Spleen (tissue), 7 donors: Measurements from ENCODE around the gene C2orf80.

Experiments
- CTCF ChIP-seq, 11 experiments: fragments of 200-600 bp in 7 of 11; fragments of 450-650 bp in 4 of 11; sonication (generic) in 4 of 11; IDR thresholded peaks in 8 of 11; conservative IDR thresholded peaks in 3 of 11; 1 replicate in 7 of 11; 2 replicates in 4 of 11; pipeline versions ENCODE4 v1.4.0 to v1.8.0; 2016 to 2021; ENCODE audit warnings: antibody characterized with exemption in 11 of 11, inconsistent platforms in 4 of 11, mild to moderate bottlenecking in 1 of 11
- POLR2A ChIP-seq, 3 donors: fragments of 450-650 bp; IDR thresholded peaks; one replicate each; pipeline ENCODE4 v1.5.1; 2017; ENCODE audit warnings: antibody characterized with exemption in 3 of 3, mild to moderate bottlenecking in 1 of 3
- POLR2AphosphoS5 ChIP-seq, 3 donors: sonication (generic); formaldehyde crosslinking; IDR thresholded peaks; one replicate each; pipeline ENCODE4 v1.5.1; 2017; ENCODE audit warnings: antibody characterized with exemption in 3 of 3
- donor health status: DM: no; HTN: no; CAD: no; lungs with moderate emphysema.
- donor health status: DM: no; HTN: no; CAD: no.
- donor health status: DM: no; HTN: no; CAD: no.

GRCh38 chr2:208142925-208143799 lies 46.7 kb downstream of the C2orf80 start:
- TF ChIP-seq CTCF (IDR thresholded peaks at IDR 0.05 in 8 of 11, conservative IDR thresholded peaks at IDR 0.05 in 3 of 11) (no peak), POLR2AphosphoS5 (IDR thresholded peaks at IDR 0.05) (no peak), POLR2A (IDR thresholded peaks at IDR 0.05) (no peak)
